Common myeloid progenitor, CD34-positive (primary cell): ENCODE measurements around the gene MRPL54.
"Not testable (repeated sequence)": the region's sequence is repeated elsewhere in the genome, so short reads cannot be mapped to it uniquely, and the experiment has no call there.

Experiments
- CTCF ChIA-PET: fragments of 350-600 bp; sonication (Branson Sonifier 250); formaldehyde crosslinking; loops from one replicate; lab custom pipeline; 2021; ENCODE audit warnings: antibody characterized with exemption; lab: Charles Lee
- POLR2A ChIA-PET: fragments of 350-600 bp; sonication (Branson Sonifier 250); formaldehyde crosslinking; loops from one replicate; lab custom pipeline; 2021; ENCODE audit warnings: antibody characterized with exemption; lab: Charles Lee
- DNase-seq, 3 donors: peaks; one replicate each; pipeline versions ENCODE4 v3.0.0 to v3.0.0-alpha.2; 2013
- H3K27ac ChIP-seq, 2 experiments: 1 replicate in 1 of 2; 2 replicates in 1 of 2; pipeline ENCODE4 v1.7.0; 2013; ENCODE audit warnings: inconsistent platforms in 2 of 2, low read length in 2 of 2, mild to moderate bottlenecking in 2 of 2, low read depth in 1 of 2, moderate library complexity in 1 of 2; ENCODE audit not compliant: severe bottlenecking in 2 of 2, insufficient read depth in 1 of 2, poor library complexity in 1 of 2
- H3K27me3 ChIP-seq, 5 experiments: replicated peaks in 2 of 5; 1 replicate in 3 of 5; 2 replicates in 2 of 5; pipeline versions ENCODE4 v1.6.1 to v1.7.0; 2013; ENCODE audit warnings: low read length in 4 of 5, mild to moderate bottlenecking in 2 of 5, moderate library complexity in 2 of 5, inconsistent platforms in 1 of 5; ENCODE audit not compliant: insufficient read depth in 5 of 5, control insufficient read depth in 4 of 5
- H3K36me3 ChIP-seq, 4 experiments: 1 replicate in 2 of 4; 2 replicates in 2 of 4; pipeline versions ENCODE4 v1.6.1 to v1.7.0; 2013; ENCODE audit warnings: low read length in 3 of 4, control low read depth in 1 of 4, mild to moderate bottlenecking in 1 of 4; ENCODE audit not compliant: control insufficient read depth in 4 of 4, insufficient read depth in 4 of 4
- H3K4me1 ChIP-seq, 4 experiments: 1 replicate in 3 of 4; 2 replicates in 1 of 4; pipeline versions ENCODE4 v1.6.1 to v1.7.1; 2013; ENCODE audit warnings: low read length in 3 of 4, mild to moderate bottlenecking in 3 of 4, control low read depth in 1 of 4, inconsistent platforms in 1 of 4, moderate library complexity in 1 of 4; ENCODE audit not compliant: control insufficient read depth in 4 of 4, insufficient read depth in 4 of 4; ENCODE audit errors: control extremely low read depth in 1 of 4
- H3K4me3 ChIP-seq, 7 experiments: 1 replicate in 4 of 7; 2 replicates in 3 of 7; pipeline versions ENCODE4 v1.5.1 to v1.7.0; 2013; ENCODE audit warnings: mild to moderate bottlenecking in 7 of 7, low read length in 6 of 7, moderate library complexity in 6 of 7, inconsistent platforms in 2 of 7, low read depth in 2 of 7, control low read depth in 1 of 7; ENCODE audit not compliant: insufficient read depth in 4 of 7, control insufficient read depth in 1 of 7; ENCODE audit errors: extremely low read depth in 1 of 7
- H3K9me3 ChIP-seq, 5 experiments: 1 replicate in 4 of 5; 2 replicates in 1 of 5; pipeline versions ENCODE4 v1.6.1 to v1.7.1; 2013; ENCODE audit warnings: low read length in 4 of 5, mild to moderate bottlenecking in 2 of 5, inconsistent platforms in 1 of 5, low read depth in 1 of 5, moderate library complexity in 1 of 5; ENCODE audit not compliant: control insufficient read depth in 4 of 5, insufficient read depth in 2 of 5; ENCODE audit errors: control extremely low read depth in 1 of 5
- WGBS: methylation state at CpG from one replicate; pipeline ENCODE4 v1.1.5; 2013; ENCODE audit not compliant: insufficient coverage; 5-methylcytosine and 5-hydroxymethylcytosine counted together

Gene MRPL54

DNA sequence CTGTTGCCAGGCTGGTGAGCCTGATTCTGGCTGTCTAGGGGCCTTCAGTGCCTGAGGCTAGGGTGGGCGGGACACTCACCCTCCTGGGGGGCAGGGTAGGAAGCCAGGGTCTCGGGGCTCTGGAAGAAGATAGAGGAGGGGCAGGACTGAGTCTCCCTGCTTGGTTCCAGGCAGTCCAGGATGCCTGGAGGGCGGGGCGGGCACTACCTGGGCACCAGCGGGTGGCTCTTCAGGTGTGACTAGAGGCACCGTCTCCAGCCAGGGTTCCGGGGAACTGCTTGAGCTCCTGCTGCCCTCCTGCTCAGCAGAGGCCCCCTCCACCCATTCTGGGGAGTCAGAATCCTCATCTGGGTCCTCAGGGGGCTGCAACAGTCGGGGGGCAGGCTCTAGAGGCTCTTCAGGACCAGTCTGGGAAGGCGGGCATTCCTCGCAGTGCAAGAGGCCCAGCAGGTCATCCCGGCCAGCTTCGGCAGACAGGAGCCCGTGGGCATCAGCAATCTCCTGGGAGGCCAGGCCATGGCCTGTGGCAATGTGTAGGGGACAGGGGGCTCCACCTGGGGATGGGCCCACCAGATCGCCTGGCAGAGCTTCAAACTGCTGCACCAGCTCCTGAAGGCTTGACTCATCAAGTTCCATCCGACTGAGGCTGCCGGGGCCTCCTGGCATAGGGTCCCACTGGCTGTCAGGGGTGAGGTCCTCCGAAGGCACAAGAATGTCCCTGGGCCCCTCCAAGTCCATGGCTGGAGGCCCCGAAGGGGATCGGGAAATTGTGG is 2.8 kb upstream of the MRPL54 start:
- DNase-seq, result no peak
- peak overlapping the region in 1 of 2 experiments; percentile 19 for H3K27ac ChIP-seq
- peaks cover 2 to 16% (median 8%) of the 10 kb centered on the region in 4 experiments for H3K36me3 ChIP-seq
- no peak overlapping the region for H3K4me3 ChIP-seq
- peaks cover 4 to 20% (median 15%) of the 10 kb centered on the region in 4 experiments for H3K4me1 ChIP-seq
- no peaks in the 10 kb centered on the region for H3K27me3 ChIP-seq
- ChIA-PET POLR2A (no interaction called here), CTCF (interaction anchor here (0.7 to 2.1 kb wide), 4 partner anchors 8 to 62 kb away, joined by 3 to 6 read pairs (median 4); no protein-coding TSS in a partner anchor)
- H3K9me3 ChIP-seq, result no peaks in the 10 kb centered on the region
- WGBS, result 98% methylated on average over 11 of the region's 19 CpGs

DNA sequence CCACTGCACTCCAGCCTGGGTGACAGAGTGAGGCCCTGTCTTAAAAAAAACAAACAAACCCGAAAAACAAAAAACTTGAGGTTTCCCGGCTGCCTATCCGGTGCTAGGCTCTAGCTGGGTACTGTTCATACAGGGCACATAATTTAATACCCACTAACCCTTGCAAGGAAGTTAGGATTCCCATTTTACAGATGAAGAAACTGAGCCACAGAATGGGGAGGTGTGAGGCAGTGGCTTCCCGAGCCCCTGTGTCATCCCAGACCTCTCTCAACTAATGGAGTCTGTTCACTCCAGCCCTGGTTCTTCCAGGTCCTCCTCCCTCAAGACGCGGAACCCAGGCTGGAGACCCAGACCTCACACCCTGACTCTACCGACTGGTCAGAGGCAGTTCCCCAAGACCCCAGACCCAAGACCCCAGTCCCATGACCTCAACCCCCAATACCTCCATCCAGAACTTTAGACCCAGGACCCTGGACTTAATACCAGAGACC is 1.6 kb upstream of the MRPL54 start:
- peak in 1 of 3 donors; percentile 27 for DNase-seq
- 51% methylated on average over 6 of the region's 7 CpGs for WGBS
- Histone ChIP-seq H3K36me3 (peaks cover 2 to 22% (median 13%) of the 10 kb centered on the region in 4 experiments), H3K4me3 (peak overlapping the region; percentile 80 to 97 (median 90)), H3K4me1 (peaks cover 4 to 20% (median 15%) of the 10 kb centered on the region in 4 experiments), H3K27ac (peak overlapping the region; percentile 93 to 97), H3K9me3 (no peaks in the 10 kb centered on the region), H3K27me3 (no peaks in the 10 kb centered on the region)
- CTCF ChIA-PET, result interaction anchor here (0.7 to 1.8 kb wide), 3 partner anchors 9 to 23 kb away, joined by 3 to 4 read pairs (median 3); no protein-coding TSS in a partner anchor
- POLR2A ChIA-PET, result no interaction called here

DNA sequence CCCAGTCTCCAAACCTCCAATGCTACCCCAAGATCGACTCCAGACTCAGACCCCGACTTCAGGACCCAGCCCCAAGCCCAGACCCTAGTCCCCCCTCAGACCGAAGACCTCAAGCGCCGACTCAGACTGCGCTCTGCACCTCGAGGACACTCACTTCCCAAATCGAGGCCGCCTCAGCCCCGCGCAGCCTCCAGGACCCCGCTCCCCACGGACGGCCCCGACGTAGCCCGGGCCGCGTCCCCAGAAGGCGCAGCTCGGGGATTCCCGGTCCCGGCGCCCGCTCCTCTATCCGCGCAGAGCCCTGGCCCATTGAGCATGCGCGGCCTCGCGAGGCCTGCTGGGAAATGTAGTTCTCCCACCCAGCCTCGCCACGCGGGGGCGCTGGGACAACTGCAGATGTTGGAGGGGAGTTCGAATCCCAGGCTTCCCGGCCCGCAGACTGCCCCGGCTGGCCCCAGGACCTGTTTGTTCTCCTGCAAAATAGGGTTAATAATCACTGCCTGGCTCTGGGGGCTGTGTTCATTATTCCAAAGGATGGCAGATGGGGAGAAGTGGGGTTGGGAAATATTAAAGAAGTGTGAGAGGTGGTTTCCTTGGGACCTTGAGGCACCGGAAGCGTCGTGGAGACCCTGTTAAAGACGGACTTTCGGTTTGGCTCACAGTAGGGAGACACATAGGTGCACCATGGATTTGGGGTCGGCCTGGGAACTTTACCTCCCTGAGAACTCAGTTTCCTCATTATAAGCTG is 926 bp upstream of the MRPL54 start, which contains the start of gene APBA3:
Gene APBA3 (minus strand): TSS at position 311 of the 748 bp plus-strand sequence. CDS start 1,428 bp downstream, outside the sequence.
- Histone ChIP-seq H3K4me3 (peak within 1 kb of the TSS; percentile 80 to 97 (median 92)), H3K9me3 (no peaks in the 10 kb centered on the region), H3K27me3 (no peaks in the 10 kb centered on the region), H3K27ac (peak within 1 kb of the TSS; percentile 99 to 100), H3K4me1 (peaks cover 4 to 20% (median 15%) of the 10 kb centered on the region in 4 experiments), H3K36me3 (peaks cover 2 to 26% (median 17%) of the 10 kb centered on the region in 4 experiments)
- CTCF ChIA-PET, result interaction anchor here (0.8 to 2.7 kb wide), 10 partner anchors 9 to 224 kb away, joined by 3 to 14 read pairs (median 4); partner anchors contain the start of genes EEF2 and RAX2
- DNase-seq, result peak; percentile 85 to 90 (median 88)
- 2% methylated on average over 43 of the region's 45 CpGs for WGBS
- POLR2A ChIA-PET, result no interaction called here

GRCh38 chr19:3762130-3762473 is 380 bp upstream of the MRPL54 start:
- Histone ChIP-seq H3K9me3 (no peaks in the 10 kb centered on the region), H3K36me3 (peaks cover 0 to 31% (median 21%) of the 10 kb centered on the region in 4 experiments), H3K27me3 (no peaks in the 10 kb centered on the region), H3K4me3 (peak overlapping the region in 3 of 7 experiments; percentile 92 to 97 (median 95)), H3K27ac (peak overlapping the region; percentile 99 to 100), H3K4me1 (peaks cover 4 to 20% (median 15%) of the 10 kb centered on the region in 4 experiments)
- CTCF ChIA-PET, result interaction anchor here (0.6 to 2.7 kb wide), 14 partner anchors 10 to 223 kb away, joined by 3 to 14 read pairs (median 4); partner anchors contain the start of genes EEF2 and RAX2
- POLR2A ChIA-PET, result interaction anchor here (0.8 to 1.4 kb wide), 4 partner anchors 18 to 208 kb away, joined by 3 to 10 read pairs (median 3); no protein-coding TSS in a partner anchor
- DNase-seq, result no peak
- WGBS, result no CpG with 5 or more reads among the region's 1 CpG

DNA sequence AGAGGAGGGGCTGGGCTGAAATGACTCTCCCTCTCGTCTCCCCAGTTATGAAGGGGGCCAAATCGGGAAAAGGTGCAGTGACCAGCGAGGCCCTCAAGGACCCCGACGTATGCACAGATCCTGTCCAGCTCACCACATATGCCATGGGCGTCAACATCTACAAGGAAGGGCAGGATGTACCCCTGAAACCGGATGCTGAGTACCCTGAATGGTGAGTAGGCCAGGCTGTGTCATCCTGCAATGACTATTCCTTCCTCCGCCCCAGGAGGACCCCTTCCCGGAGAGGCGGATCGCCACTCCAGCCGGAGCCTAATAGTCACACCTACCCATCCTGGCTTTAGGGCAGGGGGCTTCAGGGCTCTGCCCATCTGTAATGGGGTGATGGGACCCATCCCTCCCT is 2.6 kb downstream of the MRPL54 start:
- no peak overlapping the region for H3K4me3 ChIP-seq
- 98% methylated on average over 12 of the region's 12 CpGs for WGBS
- no peaks in the 10 kb centered on the region for H3K27me3 ChIP-seq
- no peaks in the 10 kb centered on the region for H3K9me3 ChIP-seq
- no peak for DNase-seq
- H3K36me3 ChIP-seq, result peaks cover 0 to 31% (median 27%) of the 10 kb centered on the region in 4 experiments
- no peak overlapping the region for H3K27ac ChIP-seq
- H3K4me1 ChIP-seq, result peaks cover 4 to 20% (median 14%) of the 10 kb centered on the region in 4 experiments
- CTCF ChIA-PET, result no interaction called here
- POLR2A ChIA-PET, result no interaction called here

GRCh38 chr19:3765757-3766156 is 3.3 kb downstream of the MRPL54 start:
- Histone ChIP-seq H3K4me1 (peaks cover 4 to 17% (median 12%) of the 10 kb centered on the region in 4 experiments), H3K36me3 (peaks cover 0 to 31% (median 26%) of the 10 kb centered on the region in 4 experiments)
- CTCF ChIA-PET, H3K27me3 ChIP-seq, H3K27ac ChIP-seq, H3K4me3 ChIP-seq, H3K9me3 ChIP-seq, DNase-seq: not testable (repeated sequence)
- POLR2A ChIA-PET, result interaction anchor here (0.6 kb wide), 1 partner anchor 111 kb away, joined by 4 read pairs; no protein-coding TSS in a partner anchor
- 90% methylated on average over 2 of the region's 5 CpGs for WGBS
